ENCODE measurements around the gene SPON1. TPM values are rescaled to one million over a fixed set of nuclear protein-coding genes. Genes with fewer than 3 reads are reported as not detected.

The SPON1 gene
- total and polyA plus RNA-seq, 2 of the 8 experiments (the other 6 are each of a cell fraction or from before 2014, with no cell fraction given) = 1.5 to 5.4 TPM

GRCh38 chr11:14312736-14313438, 350.4 kb downstream of the SPON1 start (continued):
- TF ChIP-seq, protein P1, sequence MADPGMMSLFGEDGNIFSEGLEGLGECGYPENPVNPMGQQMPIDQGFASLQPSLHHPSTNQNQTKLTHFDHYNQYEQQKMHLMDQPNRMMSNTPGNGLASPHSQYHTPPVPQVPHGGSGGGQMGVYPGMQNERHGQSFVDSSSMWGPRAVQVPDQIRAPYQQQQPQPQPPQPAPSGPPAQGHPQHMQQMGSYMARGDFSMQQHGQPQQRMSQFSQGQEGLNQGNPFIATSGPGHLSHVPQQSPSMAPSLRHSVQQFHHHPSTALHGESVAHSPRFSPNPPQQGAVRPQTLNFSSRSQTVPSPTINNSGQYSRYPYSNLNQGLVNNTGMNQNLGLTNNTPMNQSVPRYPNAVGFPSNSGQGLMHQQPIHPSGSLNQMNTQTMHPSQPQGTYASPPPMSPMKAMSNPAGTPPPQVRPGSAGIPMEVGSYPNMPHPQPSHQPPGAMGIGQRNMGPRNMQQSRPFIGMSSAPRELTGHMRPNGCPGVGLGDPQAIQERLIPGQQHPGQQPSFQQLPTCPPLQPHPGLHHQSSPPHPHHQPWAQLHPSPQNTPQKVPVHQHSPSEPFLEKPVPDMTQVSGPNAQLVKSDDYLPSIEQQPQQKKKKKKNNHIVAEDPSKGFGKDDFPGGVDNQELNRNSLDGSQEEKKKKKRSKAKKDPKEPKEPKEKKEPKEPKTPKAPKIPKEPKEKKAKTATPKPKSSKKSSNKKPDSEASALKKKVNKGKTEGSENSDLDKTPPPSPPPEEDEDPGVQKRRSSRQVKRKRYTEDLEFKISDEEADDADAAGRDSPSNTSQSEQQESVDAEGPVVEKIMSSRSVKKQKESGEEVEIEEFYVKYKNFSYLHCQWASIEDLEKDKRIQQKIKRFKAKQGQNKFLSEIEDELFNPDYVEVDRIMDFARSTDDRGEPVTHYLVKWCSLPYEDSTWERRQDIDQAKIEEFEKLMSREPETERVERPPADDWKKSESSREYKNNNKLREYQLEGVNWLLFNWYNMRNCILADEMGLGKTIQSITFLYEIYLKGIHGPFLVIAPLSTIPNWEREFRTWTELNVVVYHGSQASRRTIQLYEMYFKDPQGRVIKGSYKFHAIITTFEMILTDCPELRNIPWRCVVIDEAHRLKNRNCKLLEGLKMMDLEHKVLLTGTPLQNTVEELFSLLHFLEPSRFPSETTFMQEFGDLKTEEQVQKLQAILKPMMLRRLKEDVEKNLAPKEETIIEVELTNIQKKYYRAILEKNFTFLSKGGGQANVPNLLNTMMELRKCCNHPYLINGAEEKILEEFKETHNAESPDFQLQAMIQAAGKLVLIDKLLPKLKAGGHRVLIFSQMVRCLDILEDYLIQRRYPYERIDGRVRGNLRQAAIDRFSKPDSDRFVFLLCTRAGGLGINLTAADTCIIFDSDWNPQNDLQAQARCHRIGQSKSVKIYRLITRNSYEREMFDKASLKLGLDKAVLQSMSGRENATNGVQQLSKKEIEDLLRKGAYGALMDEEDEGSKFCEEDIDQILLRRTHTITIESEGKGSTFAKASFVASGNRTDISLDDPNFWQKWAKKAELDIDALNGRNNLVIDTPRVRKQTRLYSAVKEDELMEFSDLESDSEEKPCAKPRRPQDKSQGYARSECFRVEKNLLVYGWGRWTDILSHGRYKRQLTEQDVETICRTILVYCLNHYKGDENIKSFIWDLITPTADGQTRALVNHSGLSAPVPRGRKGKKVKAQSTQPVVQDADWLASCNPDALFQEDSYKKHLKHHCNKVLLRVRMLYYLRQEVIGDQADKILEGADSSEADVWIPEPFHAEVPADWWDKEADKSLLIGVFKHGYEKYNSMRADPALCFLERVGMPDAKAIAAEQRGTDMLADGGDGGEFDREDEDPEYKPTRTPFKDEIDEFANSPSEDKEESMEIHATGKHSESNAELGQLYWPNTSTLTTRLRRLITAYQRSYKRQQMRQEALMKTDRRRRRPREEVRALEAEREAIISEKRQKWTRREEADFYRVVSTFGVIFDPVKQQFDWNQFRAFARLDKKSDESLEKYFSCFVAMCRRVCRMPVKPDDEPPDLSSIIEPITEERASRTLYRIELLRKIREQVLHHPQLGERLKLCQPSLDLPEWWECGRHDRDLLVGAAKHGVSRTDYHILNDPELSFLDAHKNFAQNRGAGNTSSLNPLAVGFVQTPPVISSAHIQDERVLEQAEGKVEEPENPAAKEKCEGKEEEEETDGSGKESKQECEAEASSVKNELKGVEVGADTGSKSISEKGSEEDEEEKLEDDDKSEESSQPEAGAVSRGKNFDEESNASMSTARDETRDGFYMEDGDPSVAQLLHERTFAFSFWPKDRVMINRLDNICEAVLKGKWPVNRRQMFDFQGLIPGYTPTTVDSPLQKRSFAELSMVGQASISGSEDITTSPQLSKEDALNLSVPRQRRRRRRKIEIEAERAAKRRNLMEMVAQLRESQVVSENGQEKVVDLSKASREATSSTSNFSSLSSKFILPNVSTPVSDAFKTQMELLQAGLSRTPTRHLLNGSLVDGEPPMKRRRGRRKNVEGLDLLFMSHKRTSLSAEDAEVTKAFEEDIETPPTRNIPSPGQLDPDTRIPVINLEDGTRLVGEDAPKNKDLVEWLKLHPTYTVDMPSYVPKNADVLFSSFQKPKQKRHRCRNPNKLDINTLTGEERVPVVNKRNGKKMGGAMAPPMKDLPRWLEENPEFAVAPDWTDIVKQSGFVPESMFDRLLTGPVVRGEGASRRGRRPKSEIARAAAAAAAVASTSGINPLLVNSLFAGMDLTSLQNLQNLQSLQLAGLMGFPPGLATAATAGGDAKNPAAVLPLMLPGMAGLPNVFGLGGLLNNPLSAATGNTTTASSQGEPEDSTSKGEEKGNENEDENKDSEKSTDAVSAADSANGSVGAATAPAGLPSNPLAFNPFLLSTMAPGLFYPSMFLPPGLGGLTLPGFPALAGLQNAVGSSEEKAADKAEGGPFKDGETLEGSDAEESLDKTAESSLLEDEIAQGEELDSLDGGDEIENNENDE (IDR thresholded peaks at IDR 0.05; ENCODE audit: insufficient replicate concordance, low read length) = no peak
- TF ChIP-seq JUND (IDR thresholded peaks at IDR 0.05; ENCODE audit: low read length) = no peak
- TF ChIP-seq CEBPB (IDR thresholded peaks at IDR 0.05; ENCODE audit: low read depth, low read length) = no peak
- no peak for TF ChIP-seq KDM1A (IDR thresholded peaks at IDR 0.05; ENCODE audit: borderline replicate concordance, low read length)
- no peak for TF ChIP-seq KDM4A (IDR thresholded peaks at IDR 0.05; ENCODE audit: low read depth, low read length, severe bottlenecking)
